Breast epithelium (tissue), 4 donors: ENCODE measurements around the gene STARD5. TPM values are rescaled to one million over a fixed set of nuclear protein-coding genes. Genes with fewer than 3 reads are reported as not detected.

Source experiments
- DNase-seq, 2 donors: peaks; one replicate each; pipeline ENCODE4 v3.0.0-alpha.2; 2019; ENCODE audit warnings: low spot score in 2 of 2
- H3K27ac ChIP-seq, 2 donors: fragments of 200-600 bp; sonication (generic) in 1 of 2; one replicate each; pipeline ENCODE4 v1.5.1; 2016 to 2019; ENCODE audit warnings: mild to moderate bottlenecking in 1 of 2
- H3K27me3 ChIP-seq, 2 donors: fragments of 200-600 bp; sonication (generic) in 1 of 2; one replicate each; pipeline versions ENCODE4 v1.5.1 to v1.6.0; 2017 to 2019; ENCODE audit warnings: control low read depth in 1 of 2, mild to moderate bottlenecking in 1 of 2
- H3K36me3 ChIP-seq: fragments of 200-600 bp; one replicate; pipeline ENCODE4 v1.5.1; 2019
- H3K4me1 ChIP-seq, 2 donors: fragments of 200-600 bp; sonication (generic); one replicate each; pipeline ENCODE4 v1.5.1; 2016 to 2019; ENCODE audit warnings: control low read depth in 1 of 2
- H3K4me3 ChIP-seq, 3 donors: fragments of 200-600 bp; sonication (generic); 1 replicate in 2 of 3; 2 replicates in 1 of 3; pipeline ENCODE4 v1.5.1; 2016 to 2019; ENCODE audit warnings: mild to moderate bottlenecking in 3 of 3, moderate library complexity in 2 of 3
- H3K9me3 ChIP-seq, 2 donors: fragments of 200-600 bp; sonication (generic) in 1 of 2; one replicate each; pipeline ENCODE4 v1.5.1; 2016 to 2019; ENCODE audit warnings: control low read depth in 1 of 2
- CTCF ChIP-seq, 3 donors: fragments of 450-650 bp; IDR thresholded peaks; one replicate each; pipeline ENCODE4 v1.5.1; 2016 to 2017; ENCODE audit warnings: antibody characterized with exemption in 3 of 3, mild to moderate bottlenecking in 3 of 3, moderate library complexity in 3 of 3
- POLR2A ChIP-seq: fragments of 450-650 bp; IDR thresholded peaks from one replicate; pipeline ENCODE4 v1.6.1; 2016; ENCODE audit warnings: antibody characterized with exemption, mild to moderate bottlenecking, moderate library complexity
- POLR2AphosphoS5 ChIP-seq, 3 donors: sonication (generic); formaldehyde crosslinking; IDR thresholded peaks; one replicate each; pipeline ENCODE4 v1.6.1; 2017; ENCODE audit warnings: antibody characterized with exemption in 3 of 3
- intact Hi-C: fragments of 100-400 bp; cut with DNase I; formaldehyde crosslinking; loops from one replicate; pipeline ENCODE4 v1.15.1; 2023; ENCODE audit warnings: low total_unique reads
- total RNA-seq, 3 donors: library from RNA; depleted of rRNA; stranded (reverse); fragments of >200 nt; gene quantifications; one replicate each; pipeline ENCODE4 v1.1.0, GENCODE V29; 2016

The STARD5 gene
- total RNA-seq, 3 donors from 2014 or later: 3.2 to 9.5 (median 6.7) TPM

GRCh38 chr15:81309647-81310450, 14.1 kb downstream of the STARD5 start:
- no peak overlapping the region for H3K4me3 ChIP-seq
- no peaks in the 10 kb centered on the region for H3K9me3 ChIP-seq
- H3K36me3 ChIP-seq: no peaks in the 10 kb centered on the region
- DNase-seq: no peak
- no peaks in the 10 kb centered on the region for H3K27me3 ChIP-seq
- H3K4me1 ChIP-seq: peaks cover 0 to 7% of the 10 kb centered on the region in 2 donors
- H3K27ac ChIP-seq: no peak overlapping the region
- TF ChIP-seq POLR2AphosphoS5 (IDR thresholded peaks at IDR 0.05) (no peak), CTCF (IDR thresholded peaks at IDR 0.05) (no peak), POLR2A (no peak)
- intact Hi-C loops: no loop called here

- no peaks in the 10 kb centered on the region for H3K36me3 ChIP-seq
- no peak overlapping the region for H3K27ac ChIP-seq
- TF ChIP-seq CTCF (IDR thresholded peaks at IDR 0.05) (no peak), POLR2A (no peak), POLR2AphosphoS5 (IDR thresholded peaks at IDR 0.05) (no peak)
- peaks cover 0 to 11% of the 10 kb centered on the region in 2 donors for H3K4me1 ChIP-seq
- H3K4me3 ChIP-seq: no peak overlapping the region
- H3K9me3 ChIP-seq: no peaks in the 10 kb centered on the region
- intact Hi-C loops: no loop called here
- DNase-seq: no peak
- no peaks in the 10 kb centered on the region for H3K27me3 ChIP-seq
Measured at GRCh38 chr15:81308260-81308659, 15.7 kb downstream of the STARD5 start.

- Histone ChIP-seq H3K27me3 (no peaks in the 10 kb centered on the region), H3K9me3 (no peaks in the 10 kb centered on the region), H3K4me1 (peaks cover 0 to 4% of the 10 kb centered on the region in 2 donors), H3K4me3 (no peak overlapping the region), H3K27ac (peak overlapping the region in 1 of 2 donors; percentile 13), H3K36me3 (no peaks in the 10 kb centered on the region)
- DNase-seq: no peak
- intact Hi-C loops: no loop called here
- TF ChIP-seq POLR2A (no peak), POLR2AphosphoS5 (IDR thresholded peaks at IDR 0.05) (no peak), CTCF (IDR thresholded peaks at IDR 0.05) (no peak)
Measured at GRCh38 chr15:81304226-81304625, 19.7 kb downstream of the STARD5 start.

- TF ChIP-seq POLR2AphosphoS5 (IDR thresholded peaks at IDR 0.05) (no peak), POLR2A (no peak), CTCF (IDR thresholded peaks at IDR 0.05) (no peak)
- intact Hi-C loops: no loop called here
- H3K27me3 ChIP-seq: no peaks in the 10 kb centered on the region
- no peak overlapping the region for H3K4me3 ChIP-seq
- peaks cover 0 to 4% of the 10 kb centered on the region in 2 donors for H3K4me1 ChIP-seq
- peak overlapping the region; percentile 13 to 57 for H3K27ac ChIP-seq
- H3K9me3 ChIP-seq: no peaks in the 10 kb centered on the region
- DNase-seq: no peak
- H3K36me3 ChIP-seq: no peaks in the 10 kb centered on the region
Measured at GRCh38 chr15:81303244-81304225, 20.4 kb downstream of the STARD5 start.
